HCT116 (cell line): ENCODE measurements around the gene FSIP1. TPM values are rescaled to one million over a fixed set of nuclear protein-coding genes. Genes with fewer than 3 reads are reported as not detected.

Source experiments
- ATAC-seq: fragments of 200-7000 bp; cut with Tn5 transposase; 2 replicates; pipeline ENCODE4 v1.9.1; 2020; ENCODE audit warnings: mild to moderate bottlenecking, moderate library complexity
- BruUV-seq: library from RNA; stranded (reverse); fragments of 400-500 nt; replicated peaks from 2 replicates; lab custom pipeline; 2021; lab: Mats Ljungman, UMichigan
- CTCF ChIA-PET: fragments of 300-600 bp; sonication (Branson Sonifier 250); formaldehyde crosslinking; loops from one replicate; lab custom pipeline; 2021; ENCODE audit warnings: antibody characterized with exemption; lab: Charles Lee
- POLR2A ChIA-PET: fragments of 300-600, 350-600 bp; sonication (Branson Sonifier 250); formaldehyde crosslinking; loops from one replicate; lab custom pipeline; 2021; ENCODE audit warnings: antibody characterized with exemption; lab: Charles Lee
- RAD21 ChIA-PET, 2 experiments: fragments of 300-600 bp; sonication (Branson Sonifier 250); formaldehyde crosslinking; loops; one replicate each; lab custom pipeline; 2023; ENCODE audit warnings: low total read pairs in 2 of 2; ENCODE audit not compliant: uncharacterized antibody in 2 of 2, unreplicated experiment in 2 of 2, low non-redundant PET in 1 of 2; lab: Charles Lee
- DNase-seq: peaks from one replicate; pipeline ENCODE4 v3.0.0-alpha.2; 2010; ENCODE audit warnings: low read depth, low spot score
- H2AFZ ChIP-seq: fragments of 200-600 bp; shearing (Covaris generic), sonication (generic); 2 replicates; pipeline ENCODE4 v1.6.1; 2017; ENCODE audit warnings: low read depth, mixed run types, mixed read lengths, antibody characterized with exemption, low read length; ENCODE audit not compliant: poor library complexity, severe bottlenecking
- H3K27ac ChIP-seq: 2 replicates; pipeline ENCODE4 v1.5.1; 2012; ENCODE audit warnings: low read depth, low read length
- H3K27me3 ChIP-seq: fragments of 200-600 bp; sonication (generic); 2 replicates; pipeline ENCODE4 v1.6.1; 2016; ENCODE audit warnings: mixed run types, low read length, mixed read lengths; ENCODE audit not compliant: insufficient read depth
- H3K36me3 ChIP-seq, 2 experiments: fragments of 200-500 bp in 1 of 2; fragments of 200-600 bp in 1 of 2; sonication (Bioruptor generic) in 1 of 2; sonication (generic) in 1 of 2; 2 replicates each; pipeline versions ENCODE4 v1.5.1 to v1.6.1; 2014 to 2016; ENCODE audit warnings: low read length in 2 of 2, inconsistent platforms in 1 of 2, mixed read lengths in 1 of 2, mixed run types in 1 of 2; ENCODE audit not compliant: insufficient read depth in 2 of 2, control insufficient read depth in 1 of 2
- H3K4me1 ChIP-seq, 2 experiments: fragments of 200-600 bp in 1 of 2; sonication (generic) in 1 of 2; 2 replicates each; pipeline versions ENCODE4 v1.5.1 to v1.6.1; 2012 to 2017; ENCODE audit warnings: low read length in 2 of 2, inconsistent platforms in 1 of 2, mild to moderate bottlenecking in 1 of 2, mixed read lengths in 1 of 2, mixed run types in 1 of 2, moderate library complexity in 1 of 2; ENCODE audit not compliant: insufficient read depth in 2 of 2, control insufficient read depth in 1 of 2
- H3K4me2 ChIP-seq: fragments of 200-600 bp; sonication (generic); 2 replicates; pipeline ENCODE4 v1.6.1; 2017; ENCODE audit warnings: mixed run types, low read length, mixed read lengths
- H3K4me3 ChIP-seq, 2 experiments: fragments of 200-600 bp in 1 of 2; sonication (generic) in 1 of 2; replicated peaks in 1 of 2; 2 replicates each; pipeline ENCODE4 v1.5.1; 2011 to 2016; ENCODE audit warnings: low read length in 2 of 2, control low read depth in 1 of 2, low read depth in 1 of 2, mild to moderate bottlenecking in 1 of 2, mixed read lengths in 1 of 2, mixed run types in 1 of 2
- H3K79me2 ChIP-seq: fragments of 200-600 bp; sonication (generic); 2 replicates; pipeline ENCODE4 v1.6.1; 2017; ENCODE audit warnings: mild to moderate bottlenecking, mixed run types, low read length, moderate library complexity, mixed read lengths; ENCODE audit not compliant: insufficient read depth
- H3K9ac ChIP-seq: fragments of 200-600 bp; sonication (generic); 2 replicates; pipeline ENCODE4 v1.6.1; 2016; ENCODE audit warnings: low read length, mixed read lengths
- H3K9me2 ChIP-seq: fragments of 200-600 bp; sonication (generic), shearing (Covaris generic); 2 replicates; pipeline ENCODE4 v1.6.1; 2017; ENCODE audit warnings: mixed run types, mild to moderate bottlenecking, moderate library complexity; ENCODE audit not compliant: insufficient read depth
- H3K9me3 ChIP-seq, 2 experiments: fragments of 200-500 bp in 1 of 2; fragments of 200-600 bp in 1 of 2; sonication (Bioruptor generic) in 1 of 2; sonication (generic) in 1 of 2; 2 replicates each; pipeline ENCODE4 v1.6.1; 2014 to 2017; ENCODE audit warnings: low read length in 2 of 2, mixed read lengths in 2 of 2, inconsistent platforms in 1 of 2, low read depth in 1 of 2, mild to moderate bottlenecking in 1 of 2, mixed run types in 1 of 2, moderate library complexity in 1 of 2; ENCODE audit not compliant: control insufficient read depth in 1 of 2, insufficient read depth in 1 of 2
- H4K20me1 ChIP-seq: fragments of 200-600 bp; sonication (generic), shearing (Covaris generic); 2 replicates; pipeline ENCODE4 v1.6.1; 2017; ENCODE audit warnings: mixed run types, mild to moderate bottlenecking, moderate library complexity; ENCODE audit not compliant: insufficient read depth
- CEBPB ChIP-seq: IDR thresholded peaks from 2 replicates; pipeline ENCODE4 v1.6.1; 2012; ENCODE audit warnings: low read depth
- EZH2 ChIP-seq: fragments of 200-600 bp; sonication (generic); IDR thresholded peaks from 2 replicates; pipeline ENCODE4 v1.6.1; 2017; ENCODE audit warnings: antibody characterized with exemption, mixed run types
- intact Hi-C: fragments of 100-400 bp; cut with micrococcal nuclease; formaldehyde crosslinking; loops from 2 replicates; pipeline ENCODE4 v1.10.0; 2022
- total RNA-seq: library from RNA; stranded (reverse); gene quantifications from one replicate; pipeline ENCODE4 v1.2.1, GENCODE V29; 2021; ENCODE audit not compliant: unreplicated experiment
- TF ChIP-seq, protein P1 (sequence below): IDR thresholded peaks from 2 replicates; pipeline ENCODE4 v1.6.1; 2012; ENCODE audit warnings: low read depth
- TF ChIP-seq, protein P2 (sequence below), 3 experiments: fragments of 200-600 bp in 1 of 3; sonication (generic) in 1 of 3; IDR thresholded peaks in 2 of 3; conservative IDR thresholded peaks in 1 of 3; 2 replicates each; pipeline ENCODE4 v1.5.1; 2012 to 2017; ENCODE audit warnings: low read depth in 2 of 3, low read length in 2 of 3, antibody characterized with exemption in 1 of 3, borderline replicate concordance in 1 of 3, control low read depth in 1 of 3, mild to moderate bottlenecking in 1 of 3, mixed read lengths in 1 of 3, mixed run types in 1 of 3, moderate library complexity in 1 of 3; ENCODE audit not compliant: insufficient read depth in 1 of 3

The FSIP1 gene
- total RNA-seq, 1 experiment from 2014 or later, result 0.42 TPM

DNA sequence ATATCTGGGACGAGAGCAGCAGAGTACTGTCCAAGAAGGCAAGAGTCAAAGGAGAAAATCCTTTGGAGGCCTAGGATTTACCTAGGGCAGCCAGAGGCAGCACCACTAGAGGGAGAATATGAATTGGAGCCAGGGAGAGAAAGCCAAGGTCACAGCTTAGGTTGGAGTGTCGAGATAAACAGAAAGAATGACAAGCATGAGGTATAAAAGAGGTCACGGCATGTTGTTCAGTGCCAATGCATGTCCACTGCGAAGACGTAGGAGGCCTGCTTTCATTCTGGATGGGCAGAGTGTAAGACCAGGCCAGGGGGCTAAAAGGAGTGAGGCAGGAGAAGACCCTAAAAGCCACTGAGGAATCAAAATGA lies 154.5 kb downstream of the FSIP1 start:
- Histone ChIP-seq H2AFZ (no peak overlapping the region), H3K79me2 (no peaks in the 10 kb centered on the region), H3K4me2 (no peak overlapping the region), H3K9me2 (no peaks in the 10 kb centered on the region), H3K4me3 (no peak overlapping the region)
- no peak for DNase-seq
- intact Hi-C loops, result no loop called here
- ATAC-seq, result no peak
- TF ChIP-seq, protein P1, sequence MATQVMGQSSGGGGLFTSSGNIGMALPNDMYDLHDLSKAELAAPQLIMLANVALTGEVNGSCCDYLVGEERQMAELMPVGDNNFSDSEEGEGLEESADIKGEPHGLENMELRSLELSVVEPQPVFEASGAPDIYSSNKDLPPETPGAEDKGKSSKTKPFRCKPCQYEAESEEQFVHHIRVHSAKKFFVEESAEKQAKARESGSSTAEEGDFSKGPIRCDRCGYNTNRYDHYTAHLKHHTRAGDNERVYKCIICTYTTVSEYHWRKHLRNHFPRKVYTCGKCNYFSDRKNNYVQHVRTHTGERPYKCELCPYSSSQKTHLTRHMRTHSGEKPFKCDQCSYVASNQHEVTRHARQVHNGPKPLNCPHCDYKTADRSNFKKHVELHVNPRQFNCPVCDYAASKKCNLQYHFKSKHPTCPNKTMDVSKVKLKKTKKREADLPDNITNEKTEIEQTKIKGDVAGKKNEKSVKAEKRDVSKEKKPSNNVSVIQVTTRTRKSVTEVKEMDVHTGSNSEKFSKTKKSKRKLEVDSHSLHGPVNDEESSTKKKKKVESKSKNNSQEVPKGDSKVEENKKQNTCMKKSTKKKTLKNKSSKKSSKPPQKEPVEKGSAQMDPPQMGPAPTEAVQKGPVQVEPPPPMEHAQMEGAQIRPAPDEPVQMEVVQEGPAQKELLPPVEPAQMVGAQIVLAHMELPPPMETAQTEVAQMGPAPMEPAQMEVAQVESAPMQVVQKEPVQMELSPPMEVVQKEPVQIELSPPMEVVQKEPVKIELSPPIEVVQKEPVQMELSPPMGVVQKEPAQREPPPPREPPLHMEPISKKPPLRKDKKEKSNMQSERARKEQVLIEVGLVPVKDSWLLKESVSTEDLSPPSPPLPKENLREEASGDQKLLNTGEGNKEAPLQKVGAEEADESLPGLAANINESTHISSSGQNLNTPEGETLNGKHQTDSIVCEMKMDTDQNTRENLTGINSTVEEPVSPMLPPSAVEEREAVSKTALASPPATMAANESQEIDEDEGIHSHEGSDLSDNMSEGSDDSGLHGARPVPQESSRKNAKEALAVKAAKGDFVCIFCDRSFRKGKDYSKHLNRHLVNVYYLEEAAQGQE, result no peak
- TF ChIP-seq EZH2 (no peak), CEBPB (no peak)
- TF ChIP-seq, protein P2, sequence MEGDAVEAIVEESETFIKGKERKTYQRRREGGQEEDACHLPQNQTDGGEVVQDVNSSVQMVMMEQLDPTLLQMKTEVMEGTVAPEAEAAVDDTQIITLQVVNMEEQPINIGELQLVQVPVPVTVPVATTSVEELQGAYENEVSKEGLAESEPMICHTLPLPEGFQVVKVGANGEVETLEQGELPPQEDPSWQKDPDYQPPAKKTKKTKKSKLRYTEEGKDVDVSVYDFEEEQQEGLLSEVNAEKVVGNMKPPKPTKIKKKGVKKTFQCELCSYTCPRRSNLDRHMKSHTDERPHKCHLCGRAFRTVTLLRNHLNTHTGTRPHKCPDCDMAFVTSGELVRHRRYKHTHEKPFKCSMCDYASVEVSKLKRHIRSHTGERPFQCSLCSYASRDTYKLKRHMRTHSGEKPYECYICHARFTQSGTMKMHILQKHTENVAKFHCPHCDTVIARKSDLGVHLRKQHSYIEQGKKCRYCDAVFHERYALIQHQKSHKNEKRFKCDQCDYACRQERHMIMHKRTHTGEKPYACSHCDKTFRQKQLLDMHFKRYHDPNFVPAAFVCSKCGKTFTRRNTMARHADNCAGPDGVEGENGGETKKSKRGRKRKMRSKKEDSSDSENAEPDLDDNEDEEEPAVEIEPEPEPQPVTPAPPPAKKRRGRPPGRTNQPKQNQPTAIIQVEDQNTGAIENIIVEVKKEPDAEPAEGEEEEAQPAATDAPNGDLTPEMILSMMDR (IDR thresholded peaks at IDR 0.05 in 2 of 3, conservative IDR thresholded peaks at IDR 0.05 in 1 of 3; ENCODE audit: borderline replicate concordance in 1 of 3, insufficient read depth in 1 of 3, low read depth in 2 of 3, low read length in 2 of 3), result 0 out of 6 replicates have a peak, but pooled peaks of 1 of the 3 experiments have one; percentile 6
- TF ChIP-seq, all 23 proteins: peak for 1
- H3K9me3 ChIP-seq, result no peaks in the 10 kb centered on the region
- no peaks in the 10 kb centered on the region for H3K27me3 ChIP-seq
- POLR2A ChIA-PET, result no interaction called here
- no peaks in the 10 kb centered on the region for H4K20me1 ChIP-seq
- no TSS peak for BruUV-seq
- H3K4me1 ChIP-seq, result peaks cover 3 to 42% of the 10 kb centered on the region in 2 experiments; a peak in 2 of 4 replicates
- no peak overlapping the region for H3K9ac ChIP-seq
- no peaks in the 10 kb centered on the region for H3K36me3 ChIP-seq
- RAD21 ChIA-PET, result no interaction called here
- no peak overlapping the region for H3K27ac ChIP-seq
- CTCF ChIA-PET, result no interaction called here
